ENCODE results near the gene TSPAN9. TPM values are rescaled to one million over a fixed set of nuclear protein-coding genes. Genes with fewer than 3 reads are reported as not detected.

The TSPAN9 gene
- polyA plus RNA-seq, 1 of the 3 experiments (the other 2 are of a cell fraction) = 34.9 TPM

DNA sequence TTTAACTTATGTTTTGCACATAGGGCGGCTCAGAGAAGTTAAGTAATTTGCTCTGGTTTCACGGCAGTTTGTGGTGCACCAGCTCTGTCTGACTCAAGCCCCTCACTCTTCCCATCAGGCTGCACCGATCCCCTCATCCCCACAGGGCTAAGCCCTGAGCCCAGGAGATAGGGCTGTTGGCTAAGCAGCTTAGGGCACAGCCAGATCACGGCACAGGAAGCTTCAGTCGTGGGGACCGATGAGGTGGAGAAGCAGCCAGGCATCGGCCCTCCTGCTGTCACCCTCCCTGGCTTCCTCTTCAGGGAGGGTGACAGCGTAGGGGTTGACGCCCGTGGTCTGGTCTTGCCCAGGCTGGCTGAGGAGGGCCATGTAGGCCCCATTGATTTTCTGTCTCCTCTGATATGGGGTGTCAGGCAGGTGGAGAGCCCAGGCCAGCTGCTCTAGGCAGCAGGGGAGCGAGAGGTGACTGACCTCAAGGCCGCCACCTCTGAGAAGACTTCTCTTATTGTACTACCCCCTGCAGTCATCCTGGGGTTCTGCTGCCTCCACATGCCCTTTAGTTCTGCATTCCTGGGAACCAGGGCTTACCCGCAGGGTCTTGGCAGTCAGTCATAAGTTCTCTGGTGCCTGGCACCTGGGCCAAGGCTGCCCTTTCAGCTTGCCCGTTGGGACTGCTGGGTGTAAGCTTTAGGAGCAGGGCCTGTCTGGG, 166.4 kb downstream of the TSPAN9 start:
- no peak overlapping the region for H3K4me3 ChIP-seq (ENCODE audit: low read depth in 2 of 2, low read length in 1 of 2)
- H3K27ac ChIP-seq (ENCODE audit: low read depth in 2 of 2, low read length in 1 of 2) = no peak overlapping the region
- TF ChIP-seq JUND (IDR thresholded peaks at IDR 0.05) (no peak), EP300 (IDR thresholded peaks at IDR 0.05; ENCODE audit: borderline replicate concordance in 1 of 2, low read depth in 1 of 2, low read length in 1 of 2) (no peak), POLR2AphosphoS5 (IDR thresholded peaks at IDR 0.05; ENCODE audit: low read depth, low read length) (no peak), RXRA (IDR thresholded peaks at IDR 0.05; ENCODE audit: borderline replicate concordance, low read depth) (no peak), RCOR1 (IDR thresholded peaks at IDR 0.05; ENCODE audit: low read length) (no peak), FOSL2 (IDR thresholded peaks at IDR 0.05; ENCODE audit: borderline replicate concordance, low read depth) (no peak), EZH2phosphoT487 (IDR thresholded peaks at IDR 0.05; ENCODE audit: borderline replicate concordance, low read depth) (no peak), GABPA (IDR thresholded peaks at IDR 0.05; ENCODE audit: low read depth) (no peak)
- TF ChIP-seq, protein P1, sequence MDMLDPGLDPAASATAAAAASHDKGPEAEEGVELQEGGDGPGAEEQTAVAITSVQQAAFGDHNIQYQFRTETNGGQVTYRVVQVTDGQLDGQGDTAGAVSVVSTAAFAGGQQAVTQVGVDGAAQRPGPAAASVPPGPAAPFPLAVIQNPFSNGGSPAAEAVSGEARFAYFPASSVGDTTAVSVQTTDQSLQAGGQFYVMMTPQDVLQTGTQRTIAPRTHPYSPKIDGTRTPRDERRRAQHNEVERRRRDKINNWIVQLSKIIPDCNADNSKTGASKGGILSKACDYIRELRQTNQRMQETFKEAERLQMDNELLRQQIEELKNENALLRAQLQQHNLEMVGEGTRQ (IDR thresholded peaks at IDR 0.05; ENCODE audit: borderline replicate concordance, low read depth, low read length) = no peak
- H3K9me2 ChIP-seq = no peaks in the 10 kb centered on the region
- no peaks in the 10 kb centered on the region for H3K9me3 ChIP-seq
- 81% methylated on average over 11 of the region's 14 CpGs for WGBS (ENCODE audit: low lambda C conversion rate)
- no peaks in the 10 kb centered on the region for H3F3A ChIP-seq (replicated peaks; ENCODE audit: insufficient read depth)
- no peaks in the 10 kb centered on the region for H3K36me3 ChIP-seq (replicated peaks in 1 of 2; ENCODE audit: control insufficient read depth in 1 of 2, insufficient read depth in 2 of 2, low read length in 1 of 2)
- ChIA-PET CTCF (interaction anchor here (0.7 to 2.4 kb wide), 6 partner anchors 9 to 74 kb away, joined by 3 to 10 read pairs (median 4); no protein-coding TSS in a partner anchor), POLR2A (interaction anchor here (1.0 kb wide), 1 partner anchor 10 kb away, joined by 3 read pairs; no protein-coding TSS in a partner anchor)
- H3K9ac ChIP-seq = no peak overlapping the region
- H3K4me2 ChIP-seq = no peak overlapping the region
- no peak for DNase-seq
- H4K20me1 ChIP-seq (ENCODE audit: insufficient read depth) = no peaks in the 10 kb centered on the region
- no peak overlapping the region for H2AFZ ChIP-seq (ENCODE audit: low read depth)
- no peaks in the 10 kb centered on the region for H3K79me2 ChIP-seq (ENCODE audit: insufficient read depth)
- H3K4me1 ChIP-seq (ENCODE audit: control insufficient read depth in 1 of 2, insufficient read depth in 2 of 2, low read depth in 1 of 2, low read length in 1 of 2) = peaks cover 0 to 8% of the 10 kb centered on the region in 2 experiments; a peak in 2 of 4 replicates
- no peaks in the 10 kb centered on the region for H3K27me3 ChIP-seq (ENCODE audit: insufficient read depth)

DNA sequence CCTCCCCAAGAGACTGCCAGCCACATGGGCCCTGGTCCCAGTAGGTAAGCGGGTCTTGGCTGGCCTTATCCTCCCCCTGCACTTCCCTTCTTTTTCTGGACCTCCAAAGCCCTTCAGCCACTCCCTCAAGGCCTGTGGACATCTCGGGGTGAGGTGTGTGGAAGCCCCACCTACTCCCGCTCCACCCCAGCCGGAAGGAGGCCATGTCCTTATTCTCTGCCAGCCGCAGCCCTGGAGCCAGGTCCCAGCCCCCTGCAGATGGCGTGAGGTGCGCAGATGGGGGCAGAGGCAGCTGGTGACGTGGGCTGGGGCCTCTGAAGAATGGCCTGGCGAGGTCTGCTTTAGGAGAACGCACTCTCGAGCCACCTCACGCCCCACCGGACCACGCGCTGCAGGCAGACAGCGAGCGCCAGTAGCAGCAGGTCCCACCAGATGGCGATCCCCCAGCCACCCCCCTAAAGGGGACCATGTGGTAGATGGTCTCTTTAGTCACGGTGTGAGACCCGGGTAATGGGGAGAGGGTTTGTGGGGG, 167.1 kb downstream of the TSPAN9 start:
- POLR2A ChIA-PET = no interaction called here
- TF ChIP-seq POLR2AphosphoS5 (IDR thresholded peaks at IDR 0.05; ENCODE audit: low read depth, low read length) = no peak
- TF ChIP-seq CHD2 (IDR thresholded peaks at IDR 0.05; ENCODE audit: low read length, partially characterized antibody) = no peak
- H3K4me3 ChIP-seq (ENCODE audit: low read depth in 2 of 2, low read length in 1 of 2) = no peak overlapping the region
- peaks cover 0 to 8% of the 10 kb centered on the region in 2 experiments; a peak in 2 of 4 replicates for H3K4me1 ChIP-seq (ENCODE audit: control insufficient read depth in 1 of 2, insufficient read depth in 2 of 2, low read depth in 1 of 2, low read length in 1 of 2)
- WGBS (ENCODE audit: low lambda C conversion rate) = 90% methylated on average over 16 of the region's 20 CpGs
- no peak overlapping the region for H3K27ac ChIP-seq (ENCODE audit: low read depth in 2 of 2, low read length in 1 of 2)
- H3K27me3 ChIP-seq (ENCODE audit: insufficient read depth) = no peaks in the 10 kb centered on the region
- H3K79me2 ChIP-seq (ENCODE audit: insufficient read depth) = no peaks in the 10 kb centered on the region
- no peaks in the 10 kb centered on the region for H3K9me3 ChIP-seq
- no peak overlapping the region for H2AFZ ChIP-seq (ENCODE audit: low read depth)
- H4K20me1 ChIP-seq (ENCODE audit: insufficient read depth) = no peaks in the 10 kb centered on the region
- H3F3A ChIP-seq (replicated peaks; ENCODE audit: insufficient read depth) = no peaks in the 10 kb centered on the region
- H3K9ac ChIP-seq = no peak overlapping the region
- H3K36me3 ChIP-seq (replicated peaks in 1 of 2; ENCODE audit: control insufficient read depth in 1 of 2, insufficient read depth in 2 of 2, low read length in 1 of 2) = no peaks in the 10 kb centered on the region
- DNase-seq = no peak
- H3K9me2 ChIP-seq = no peaks in the 10 kb centered on the region
- CTCF ChIA-PET = interaction anchor here (0.6 kb wide), 1 partner anchor 31 kb away, joined by 3 read pairs; no protein-coding TSS in a partner anchor
- H3K4me2 ChIP-seq = no peak overlapping the region

Measured in SK-N-SH (cell line).